Upper lobe of left lung (tissue), 4 donors: Measurements from ENCODE around the gene MPRIP.

Source experiments
- POLR2A ChIP-seq, 4 donors: fragments of 450-650 bp; IDR thresholded peaks; one replicate each; pipeline ENCODE4 v1.5.1; 2016 to 2017; ENCODE audit warnings: antibody characterized with exemption in 4 of 4, mild to moderate bottlenecking in 2 of 4
- TF ChIP-seq, protein P1 (sequence below), 6 experiments: fragments of 450-650 bp in 4 of 6; fragments of 200-600 bp in 2 of 6; sonication (generic) in 2 of 6; IDR thresholded peaks; one replicate each; pipeline ENCODE4 v1.5.1; 2016 to 2019; ENCODE audit warnings: antibody characterized with exemption in 6 of 6

DNA sequence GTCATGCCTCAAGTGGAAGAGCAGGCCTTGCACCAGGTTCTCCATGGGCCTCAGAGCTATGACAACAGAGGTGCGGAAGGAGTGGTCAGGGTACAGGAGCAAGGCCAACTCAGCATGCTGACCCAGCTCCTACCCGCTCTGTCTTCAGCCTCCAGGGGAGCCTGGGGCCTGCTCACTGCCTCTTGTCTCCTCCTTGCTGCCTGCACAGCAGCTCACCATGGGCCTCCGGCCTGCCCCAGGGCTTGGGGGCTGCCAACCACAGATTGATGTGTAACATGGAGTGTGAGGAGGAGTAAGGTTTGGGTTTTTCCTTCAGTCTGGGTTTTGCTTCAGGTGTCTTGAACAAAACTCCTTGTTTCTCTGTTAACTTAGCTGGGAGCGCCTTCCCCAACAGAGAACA, 101.8 kb downstream of the MPRIP start:
- TF ChIP-seq, protein P1, sequence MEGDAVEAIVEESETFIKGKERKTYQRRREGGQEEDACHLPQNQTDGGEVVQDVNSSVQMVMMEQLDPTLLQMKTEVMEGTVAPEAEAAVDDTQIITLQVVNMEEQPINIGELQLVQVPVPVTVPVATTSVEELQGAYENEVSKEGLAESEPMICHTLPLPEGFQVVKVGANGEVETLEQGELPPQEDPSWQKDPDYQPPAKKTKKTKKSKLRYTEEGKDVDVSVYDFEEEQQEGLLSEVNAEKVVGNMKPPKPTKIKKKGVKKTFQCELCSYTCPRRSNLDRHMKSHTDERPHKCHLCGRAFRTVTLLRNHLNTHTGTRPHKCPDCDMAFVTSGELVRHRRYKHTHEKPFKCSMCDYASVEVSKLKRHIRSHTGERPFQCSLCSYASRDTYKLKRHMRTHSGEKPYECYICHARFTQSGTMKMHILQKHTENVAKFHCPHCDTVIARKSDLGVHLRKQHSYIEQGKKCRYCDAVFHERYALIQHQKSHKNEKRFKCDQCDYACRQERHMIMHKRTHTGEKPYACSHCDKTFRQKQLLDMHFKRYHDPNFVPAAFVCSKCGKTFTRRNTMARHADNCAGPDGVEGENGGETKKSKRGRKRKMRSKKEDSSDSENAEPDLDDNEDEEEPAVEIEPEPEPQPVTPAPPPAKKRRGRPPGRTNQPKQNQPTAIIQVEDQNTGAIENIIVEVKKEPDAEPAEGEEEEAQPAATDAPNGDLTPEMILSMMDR (IDR thresholded peaks at IDR 0.05): no peak
- no peak for TF ChIP-seq POLR2A (IDR thresholded peaks at IDR 0.05)
